ENCODE data around the gene SH2D6.
A peak's percentile ranks its signal among the peaks of the same experiment; 100 is the strongest.

SH2D6 gene

DNA sequence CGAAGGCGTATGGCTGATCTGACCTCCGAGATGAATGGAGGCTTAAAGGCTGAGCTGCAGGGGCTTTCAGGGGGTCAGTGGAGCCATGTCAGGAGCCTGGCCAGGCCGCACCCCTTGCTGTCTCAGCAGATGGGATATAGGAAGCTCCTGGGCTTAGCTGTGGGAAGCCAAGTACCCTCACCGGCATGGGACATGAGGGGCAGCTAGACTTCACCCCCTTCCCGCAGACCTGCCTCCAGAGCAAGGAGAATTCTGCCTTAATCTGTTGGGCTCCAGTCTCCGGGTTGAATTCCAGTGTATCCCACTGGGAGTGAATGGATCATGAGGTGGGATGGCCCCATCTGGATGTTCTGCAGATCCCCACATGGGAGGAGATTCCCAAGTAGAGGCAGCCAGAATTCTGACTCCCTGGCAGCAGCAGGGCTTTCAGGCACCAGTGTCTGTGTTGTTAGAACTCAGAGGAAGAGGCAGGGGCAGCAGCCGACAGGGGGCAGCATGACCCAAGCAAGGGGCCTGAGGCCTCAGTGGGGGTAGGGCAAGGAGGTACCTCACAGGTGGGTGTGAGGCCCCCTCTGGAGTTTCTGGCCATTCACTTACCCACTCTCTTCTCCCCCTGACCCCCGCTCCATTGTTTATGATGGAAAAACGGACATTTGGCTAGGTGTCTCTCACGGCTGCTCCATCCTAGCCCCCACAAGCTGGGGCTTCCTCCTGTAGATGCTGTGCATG lies 27.4 kb upstream of the SH2D6 start:
- TF ChIP-seq, protein P1, sequence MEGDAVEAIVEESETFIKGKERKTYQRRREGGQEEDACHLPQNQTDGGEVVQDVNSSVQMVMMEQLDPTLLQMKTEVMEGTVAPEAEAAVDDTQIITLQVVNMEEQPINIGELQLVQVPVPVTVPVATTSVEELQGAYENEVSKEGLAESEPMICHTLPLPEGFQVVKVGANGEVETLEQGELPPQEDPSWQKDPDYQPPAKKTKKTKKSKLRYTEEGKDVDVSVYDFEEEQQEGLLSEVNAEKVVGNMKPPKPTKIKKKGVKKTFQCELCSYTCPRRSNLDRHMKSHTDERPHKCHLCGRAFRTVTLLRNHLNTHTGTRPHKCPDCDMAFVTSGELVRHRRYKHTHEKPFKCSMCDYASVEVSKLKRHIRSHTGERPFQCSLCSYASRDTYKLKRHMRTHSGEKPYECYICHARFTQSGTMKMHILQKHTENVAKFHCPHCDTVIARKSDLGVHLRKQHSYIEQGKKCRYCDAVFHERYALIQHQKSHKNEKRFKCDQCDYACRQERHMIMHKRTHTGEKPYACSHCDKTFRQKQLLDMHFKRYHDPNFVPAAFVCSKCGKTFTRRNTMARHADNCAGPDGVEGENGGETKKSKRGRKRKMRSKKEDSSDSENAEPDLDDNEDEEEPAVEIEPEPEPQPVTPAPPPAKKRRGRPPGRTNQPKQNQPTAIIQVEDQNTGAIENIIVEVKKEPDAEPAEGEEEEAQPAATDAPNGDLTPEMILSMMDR (conservative IDR thresholded peaks at IDR 0.05; ENCODE audit: low read depth) = peak; percentile 42
- ChIA-PET POLR2A (ENCODE audit: low non-redundant PET) (no interaction called here), CTCF (interaction anchor here (0.5 to 2.0 kb wide), 4 partner anchors 13 to 161 kb away, joined by 3 to 7 read pairs (median 3); no protein-coding TSS in a partner anchor)
- DNase-seq (ENCODE audit: low spot score) = no peak
- peak overlapping the region; percentile 52 for H3K27ac ChIP-seq

DNA sequence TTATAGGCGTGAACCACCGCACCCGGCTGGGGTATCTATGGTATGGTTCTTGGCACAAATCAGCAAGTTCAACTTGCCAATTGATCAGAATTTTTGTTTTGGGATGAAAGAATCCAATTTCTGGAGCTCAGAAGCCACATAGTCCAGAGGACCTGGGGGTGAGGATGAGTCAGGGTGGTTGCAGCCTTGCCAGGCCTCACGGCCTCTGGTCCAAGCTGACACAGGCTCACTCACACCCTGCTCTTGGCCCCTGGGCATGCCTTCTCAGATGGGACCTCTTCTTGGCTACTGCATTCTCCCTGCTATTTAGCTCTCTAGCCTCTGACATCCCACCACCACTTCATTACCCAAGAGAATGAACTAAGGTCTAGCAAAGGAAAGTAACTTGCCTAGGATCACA lies 24.7 kb upstream of the SH2D6 start:
- DNase-seq (ENCODE audit: low spot score) = no peak
- TF ChIP-seq, protein P1 (conservative IDR thresholded peaks at IDR 0.05; ENCODE audit: low read depth) = no peak
- ChIA-PET CTCF (no interaction called here), POLR2A (ENCODE audit: low non-redundant PET) (no interaction called here)
- peak overlapping the region; percentile 52 for H3K27ac ChIP-seq

DNA sequence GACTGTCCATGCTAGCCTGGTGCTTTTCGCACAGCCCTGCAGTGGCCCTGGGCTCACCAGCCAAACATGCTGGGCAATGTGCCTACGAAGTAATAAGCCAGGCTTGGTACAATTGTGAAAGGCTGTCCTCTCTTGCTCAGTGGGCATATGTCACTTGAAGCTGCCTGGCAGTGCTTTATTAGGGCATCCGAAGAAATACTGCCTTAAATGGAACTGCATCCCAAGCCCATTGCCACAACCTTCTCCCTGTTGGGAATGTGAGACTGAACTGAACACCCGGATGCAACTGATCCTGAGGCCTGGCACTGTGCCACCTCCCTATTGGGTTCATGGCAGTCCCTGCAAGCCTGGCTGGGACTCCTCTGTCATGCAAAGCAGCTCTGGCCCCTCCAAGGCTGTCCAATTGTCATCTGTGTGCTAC lies 24.2 kb upstream of the SH2D6 start:
- peak overlapping the region; percentile 52 for H3K27ac ChIP-seq
- DNase-seq (ENCODE audit: low spot score) = no peak
- ChIA-PET CTCF (no interaction called here), POLR2A (ENCODE audit: low non-redundant PET) (no interaction called here)
- TF ChIP-seq, protein P1 (conservative IDR thresholded peaks at IDR 0.05; ENCODE audit: low read depth) = no peak

DNA sequence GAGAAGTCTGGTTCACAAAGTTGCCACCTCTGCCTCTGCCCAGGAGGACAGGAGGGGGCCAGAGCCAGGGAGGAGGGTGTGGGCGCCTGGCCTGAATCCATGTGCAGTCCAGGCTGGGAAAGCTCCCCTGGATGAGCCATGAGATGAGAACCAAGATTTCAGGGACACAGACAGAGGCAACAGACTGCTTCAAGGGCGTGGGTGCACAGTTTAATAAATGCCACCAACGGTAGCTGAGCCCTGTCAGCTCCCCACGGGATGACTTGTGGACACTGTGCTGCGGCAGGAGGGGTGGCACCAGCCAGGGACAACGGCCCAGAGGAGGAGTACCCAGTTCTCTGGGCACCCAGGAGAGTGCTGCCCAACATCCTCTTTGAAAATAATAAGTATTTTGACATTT lies 23.5 kb upstream of the SH2D6 start:
- POLR2A ChIA-PET (ENCODE audit: low non-redundant PET) = no interaction called here
- H3K27ac ChIP-seq = peak overlapping the region; percentile 52
- CTCF ChIA-PET = no interaction called here
- DNase-seq (ENCODE audit: low spot score) = no peak
- TF ChIP-seq, protein P1 (conservative IDR thresholded peaks at IDR 0.05; ENCODE audit: low read depth) = no peak

DNA sequence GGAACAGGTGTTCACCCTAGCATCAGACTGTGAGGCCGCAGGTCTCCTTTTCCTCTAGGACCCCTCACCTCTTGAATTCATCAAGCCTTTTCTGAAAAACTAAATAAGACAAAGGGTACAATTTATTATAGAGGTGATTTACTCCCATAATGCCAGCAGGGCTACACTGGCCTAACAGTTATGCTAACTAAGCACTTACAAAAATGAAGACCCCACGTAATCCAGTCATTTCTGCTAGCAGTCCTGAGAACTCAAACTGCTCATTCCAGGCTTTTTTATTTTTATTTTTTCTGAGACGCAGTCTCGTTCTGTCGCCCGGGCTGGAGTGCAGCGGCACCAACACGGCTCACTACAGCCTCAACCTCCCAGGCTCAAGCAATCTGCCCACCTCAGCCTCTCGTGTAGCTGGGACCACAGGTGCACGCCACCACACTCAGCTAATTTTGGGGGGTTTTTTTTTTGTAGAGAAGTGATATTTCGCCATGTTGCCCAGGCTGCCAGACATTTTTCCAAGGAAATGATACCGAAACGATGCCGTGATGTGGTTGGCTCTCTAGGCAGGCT lies 22.5 kb upstream of the SH2D6 start:
- ChIA-PET CTCF (no interaction called here), POLR2A (ENCODE audit: low non-redundant PET) (no interaction called here)
- no peak for DNase-seq (ENCODE audit: low spot score)
- H3K27ac ChIP-seq = no peak overlapping the region; the same call in 1 of the 2 replicates
- TF ChIP-seq, protein P1 (conservative IDR thresholded peaks at IDR 0.05; ENCODE audit: low read depth) = no peak

DNA sequence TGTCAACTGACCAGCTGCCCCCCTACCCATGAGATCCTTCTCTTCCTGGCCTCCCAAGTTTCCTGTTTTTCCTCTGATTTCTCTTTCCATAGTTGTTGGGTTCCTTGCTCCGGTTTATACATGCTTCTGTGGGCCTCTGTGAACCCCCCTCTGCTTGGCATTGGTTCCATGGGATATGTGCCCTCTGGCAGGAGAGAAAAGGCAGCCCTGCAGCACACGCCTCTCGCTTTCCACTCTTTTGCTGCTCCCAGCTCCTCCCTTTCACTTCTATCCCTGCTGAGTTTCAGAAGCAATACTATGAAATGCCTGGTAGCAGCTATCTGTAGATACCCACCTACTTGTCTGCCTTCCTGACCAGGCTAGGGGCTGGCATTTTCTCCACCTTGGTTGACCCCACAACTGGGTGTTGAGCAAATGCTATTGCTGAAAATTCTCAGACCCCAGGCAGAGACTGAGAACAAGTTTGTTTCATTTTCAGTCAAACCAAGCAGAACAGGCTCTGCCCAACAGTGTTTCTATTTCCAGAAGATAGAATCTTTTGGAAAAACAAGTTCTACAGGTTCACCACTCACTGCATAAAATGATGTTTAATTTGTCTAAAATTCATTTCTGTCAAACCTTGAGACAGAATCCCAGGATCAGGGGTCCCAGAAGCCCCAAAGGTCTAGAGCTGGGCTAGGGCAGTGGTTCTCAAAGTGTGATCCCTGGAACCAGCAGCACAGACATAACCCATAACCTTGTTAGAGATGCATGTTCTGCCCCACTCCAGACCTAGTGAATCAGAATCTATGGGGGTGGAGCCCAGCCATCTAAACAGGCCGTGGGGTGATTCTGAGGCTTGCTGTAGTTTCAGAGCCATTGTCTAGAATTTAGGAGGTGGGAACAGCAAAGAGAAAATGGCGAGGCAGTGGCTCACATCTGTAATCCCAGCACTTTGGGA lies 21.7 kb upstream of the SH2D6 start:
- DNase-seq (ENCODE audit: low spot score) = no peak
- H3K27ac ChIP-seq = peak overlapping the region; percentile 31
- ChIA-PET CTCF (no interaction called here), POLR2A (ENCODE audit: low non-redundant PET) (no interaction called here)
- TF ChIP-seq, protein P1 (conservative IDR thresholded peaks at IDR 0.05; ENCODE audit: low read depth) = no peak

Measured in RWPE1 (cell line).